SHP77 (cell line): Measurements from ENCODE around the gene UGT2B7.
"Not testable (repeated sequence)": the region's sequence is repeated elsewhere in the genome, so short reads cannot be mapped to it uniquely, and the experiment has no call there.

Experiments used
- DNase-seq, 2 experiments: peaks; one replicate each; lab custom pipeline; 2025; lab: John Stamatoyannopoulos, UW

The UGT2B7 gene

DNA sequence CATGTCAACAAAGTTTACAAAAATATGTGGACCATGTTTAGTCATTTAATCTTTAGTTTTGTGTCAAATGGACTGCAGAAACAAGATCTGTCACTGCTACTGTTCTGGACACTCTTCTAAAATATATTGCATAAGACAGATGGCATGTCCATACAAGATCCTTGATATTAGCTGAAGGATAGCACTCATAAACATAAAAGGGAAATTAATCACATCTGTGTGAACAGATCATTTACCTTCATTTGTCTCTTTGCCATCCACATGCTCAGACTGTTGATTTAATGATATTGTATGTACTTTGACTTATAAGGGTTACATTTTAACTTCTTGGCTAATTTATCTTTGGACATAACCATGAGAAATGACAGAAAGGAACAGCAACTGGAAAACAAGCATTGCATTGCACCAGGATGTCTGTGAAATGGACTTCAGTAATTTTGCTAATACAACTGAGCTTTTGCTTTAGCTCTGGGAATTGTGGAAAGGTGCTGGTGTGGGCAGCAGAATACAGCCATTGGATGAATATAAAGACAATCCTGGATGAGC, at the start of gene UGT2B7:
TSS of gene UGT2B7 (plus strand) at position 364 of the 546 bp plus-strand sequence. CDS start at position 411, 47 bp downstream.
- DNase-seq, result no peak

DNA sequence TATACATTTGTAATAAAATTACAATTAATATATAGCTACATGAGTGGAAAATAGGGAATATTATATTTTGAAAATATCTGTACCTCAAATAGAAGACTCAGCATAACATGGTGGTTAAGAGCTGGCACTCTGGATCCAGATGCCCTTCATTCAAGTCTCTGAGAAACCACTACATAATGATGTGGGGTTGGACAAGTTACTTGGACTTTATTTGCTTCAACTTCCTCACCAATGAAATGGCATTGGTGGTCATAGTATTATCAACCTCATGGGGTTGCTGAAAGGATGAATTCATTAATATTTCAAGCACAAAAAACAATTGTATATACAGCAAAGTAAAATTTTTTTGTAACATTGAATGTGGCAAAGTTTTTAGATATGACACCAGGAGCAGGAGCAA, 46.4 kb upstream of the UGT2B7 start:
- no peak for DNase-seq

DNA sequence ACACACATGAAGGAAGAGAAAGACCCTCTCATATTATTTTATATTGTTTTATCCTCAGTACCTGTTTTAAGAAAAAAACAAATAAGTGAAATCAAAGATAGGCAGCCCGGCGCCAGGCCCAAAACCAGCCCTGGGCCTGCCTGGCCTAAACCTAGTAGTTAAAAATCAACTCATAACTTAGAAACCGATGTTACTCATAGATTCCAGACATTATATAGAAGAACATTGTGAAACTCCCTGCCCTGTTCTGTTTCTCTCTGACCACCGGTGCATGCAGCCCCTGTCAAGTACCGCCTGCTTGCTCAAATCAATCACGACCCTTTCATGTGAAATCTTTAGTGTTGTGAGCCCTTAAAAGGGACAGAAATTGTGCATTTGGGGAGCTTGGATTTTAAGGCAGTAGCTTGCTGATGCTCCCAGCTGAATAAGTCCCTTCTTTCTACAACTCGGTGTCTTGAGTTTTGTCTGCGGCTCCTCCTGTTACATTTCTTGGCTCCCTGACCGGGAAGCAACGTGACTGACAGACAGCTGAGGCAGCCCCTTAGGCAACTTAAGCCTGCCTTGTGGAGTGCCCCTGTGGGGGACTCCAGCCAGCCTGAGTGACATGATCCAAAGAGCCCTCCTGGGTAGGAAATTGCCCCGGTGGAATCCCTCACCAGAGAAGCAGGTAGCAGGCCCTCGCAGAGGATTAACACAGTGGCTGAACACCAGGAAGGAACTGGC, 45.3 kb upstream of the UGT2B7 start:
- DNase-seq, result not testable (repeated sequence)

DNA sequence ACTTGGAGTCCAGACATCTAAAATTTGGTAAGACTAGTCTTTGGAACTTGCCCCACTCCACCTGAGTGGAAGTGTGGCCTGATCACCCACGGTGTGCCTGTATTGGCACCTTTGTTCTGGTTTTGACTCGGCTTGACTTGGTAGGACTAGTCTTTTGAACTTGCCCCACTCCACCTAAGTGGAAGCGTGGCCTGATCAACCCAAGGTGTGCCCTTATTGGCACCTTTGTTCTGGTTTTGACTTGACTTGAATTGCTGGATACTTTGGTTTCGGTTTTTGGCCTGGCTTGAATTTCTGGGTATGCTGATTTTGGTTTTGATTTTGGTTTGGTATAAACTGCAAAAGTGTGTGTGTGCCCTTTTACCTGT, 44.7 kb upstream of the UGT2B7 start:
- no peak for DNase-seq

DNA sequence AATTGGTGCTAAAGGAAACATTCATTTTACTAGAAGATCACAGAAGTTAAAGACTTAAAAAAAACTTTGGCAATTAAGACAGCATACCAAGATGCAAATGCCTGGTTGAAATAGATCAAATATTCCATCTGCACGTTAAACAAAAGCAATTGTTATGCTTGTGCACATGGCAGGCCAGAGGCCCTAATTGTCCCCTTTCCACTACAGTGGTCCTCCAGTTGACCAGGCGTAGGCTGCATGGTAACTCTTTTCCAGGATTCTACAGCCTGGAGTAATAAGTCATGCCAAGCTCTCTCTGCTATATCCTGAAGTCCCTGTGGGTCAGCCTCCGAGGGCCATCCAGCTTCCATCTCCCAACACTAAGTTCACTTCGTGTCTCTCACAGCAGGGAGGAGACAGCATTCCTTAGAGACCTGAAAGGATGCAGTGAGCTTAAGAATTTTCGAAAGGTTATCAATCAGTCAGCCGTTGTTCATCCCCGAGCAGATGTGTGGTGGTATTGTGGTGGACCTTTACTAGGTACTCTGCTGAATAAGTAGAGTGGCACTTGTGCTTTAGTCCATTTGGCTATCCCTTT, 42.9 kb upstream of the UGT2B7 start:
- DNase-seq, result not testable (repeated sequence)

DNA sequence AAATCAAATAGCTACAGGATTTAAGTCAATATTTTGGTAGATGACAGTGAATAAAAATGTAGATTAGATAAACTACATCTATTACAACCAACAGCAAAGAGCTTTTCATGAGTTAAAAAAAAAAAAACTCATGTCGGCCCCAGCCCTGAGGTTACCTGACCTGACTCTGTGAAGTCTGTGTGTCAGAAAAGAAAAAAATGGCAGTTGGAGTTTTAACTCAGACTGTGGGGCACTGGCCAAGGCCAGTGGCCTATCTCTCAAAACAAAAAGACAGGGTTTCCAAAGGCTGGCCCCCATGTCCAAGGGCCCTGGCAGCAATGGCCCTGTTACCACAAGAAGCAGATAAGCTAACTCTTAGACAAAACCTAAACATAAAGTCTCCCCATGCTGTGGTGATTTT, 42.2 kb upstream of the UGT2B7 start:
- DNase-seq, result not testable (repeated sequence)

DNA sequence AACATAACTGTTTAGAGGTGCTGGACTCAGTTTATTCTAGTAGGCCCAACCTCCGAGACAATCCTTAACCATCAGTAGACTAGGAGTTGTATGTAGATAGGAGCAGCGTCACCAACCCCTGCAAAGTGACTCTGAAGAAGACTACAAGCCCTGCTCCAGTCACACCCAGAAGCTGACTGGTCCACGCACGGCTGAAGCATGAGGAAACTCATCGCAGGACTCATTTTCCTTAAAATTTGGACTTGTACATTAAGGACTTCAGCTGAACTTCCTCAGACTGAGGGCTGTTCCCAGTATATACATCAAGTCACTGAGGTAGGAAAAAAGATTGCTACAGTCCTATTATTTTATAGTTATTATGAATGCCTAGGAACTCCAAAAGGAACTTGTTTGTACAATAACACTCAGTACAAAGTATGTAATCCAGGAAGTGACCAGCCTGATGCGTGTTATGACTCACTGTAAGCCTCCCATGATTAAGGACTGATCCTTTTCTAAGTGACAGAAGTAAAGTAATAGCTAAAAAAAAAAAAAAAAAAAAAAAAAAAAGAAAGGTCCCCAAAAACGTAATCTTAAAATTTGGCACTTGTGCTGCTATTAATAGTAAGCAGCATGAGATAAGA, 41.6 kb upstream of the UGT2B7 start:
- DNase-seq, result no peak

DNA sequence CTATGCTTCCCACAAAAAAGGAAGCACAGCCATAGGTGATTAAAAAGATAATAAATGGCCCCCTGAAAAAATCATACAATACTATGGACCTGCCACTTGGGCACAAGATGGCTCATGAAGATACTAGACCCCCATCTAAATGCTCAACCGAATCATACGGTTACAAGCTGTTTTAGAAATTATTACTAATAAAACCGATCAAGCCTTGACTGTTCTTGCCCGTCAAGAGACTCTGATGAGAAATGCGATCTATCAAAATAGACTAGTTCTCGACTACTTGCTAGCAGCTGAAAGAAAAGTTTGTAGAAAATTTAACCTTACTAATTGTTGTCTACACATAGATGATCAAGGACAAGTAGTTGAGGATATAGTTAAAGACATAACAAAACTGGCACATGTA, 40.1 kb upstream of the UGT2B7 start:
- no peak for DNase-seq

DNA sequence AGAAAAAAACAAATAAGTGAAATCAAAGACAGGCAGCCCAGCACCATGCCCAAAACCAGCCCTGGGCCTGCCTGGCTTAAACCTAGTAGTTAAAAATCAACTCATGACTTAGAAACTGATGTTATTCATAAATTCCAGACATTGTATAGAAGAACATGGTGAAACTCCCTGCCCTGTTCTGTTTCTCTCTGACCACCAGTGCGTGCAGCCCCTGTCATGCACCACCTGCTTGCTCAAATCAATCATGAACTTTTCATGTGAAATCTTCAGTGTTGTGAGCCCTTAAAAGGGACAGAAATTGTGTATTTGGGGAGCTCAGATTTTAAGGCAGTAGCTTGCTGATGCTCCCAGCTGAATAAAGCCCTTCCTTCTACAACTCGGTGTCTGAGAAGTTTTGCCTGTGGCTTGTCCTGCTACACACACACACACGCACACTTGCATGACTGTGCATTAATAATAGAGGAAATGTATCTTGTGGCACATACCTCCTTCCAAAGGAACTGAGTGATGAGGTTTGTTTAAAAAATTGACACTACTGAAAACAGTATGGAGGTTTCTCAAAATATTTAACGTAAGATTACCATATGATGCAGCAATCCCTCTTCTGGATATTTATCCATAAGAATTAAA, 39.2 kb upstream of the UGT2B7 start:
- no peak for DNase-seq

DNA sequence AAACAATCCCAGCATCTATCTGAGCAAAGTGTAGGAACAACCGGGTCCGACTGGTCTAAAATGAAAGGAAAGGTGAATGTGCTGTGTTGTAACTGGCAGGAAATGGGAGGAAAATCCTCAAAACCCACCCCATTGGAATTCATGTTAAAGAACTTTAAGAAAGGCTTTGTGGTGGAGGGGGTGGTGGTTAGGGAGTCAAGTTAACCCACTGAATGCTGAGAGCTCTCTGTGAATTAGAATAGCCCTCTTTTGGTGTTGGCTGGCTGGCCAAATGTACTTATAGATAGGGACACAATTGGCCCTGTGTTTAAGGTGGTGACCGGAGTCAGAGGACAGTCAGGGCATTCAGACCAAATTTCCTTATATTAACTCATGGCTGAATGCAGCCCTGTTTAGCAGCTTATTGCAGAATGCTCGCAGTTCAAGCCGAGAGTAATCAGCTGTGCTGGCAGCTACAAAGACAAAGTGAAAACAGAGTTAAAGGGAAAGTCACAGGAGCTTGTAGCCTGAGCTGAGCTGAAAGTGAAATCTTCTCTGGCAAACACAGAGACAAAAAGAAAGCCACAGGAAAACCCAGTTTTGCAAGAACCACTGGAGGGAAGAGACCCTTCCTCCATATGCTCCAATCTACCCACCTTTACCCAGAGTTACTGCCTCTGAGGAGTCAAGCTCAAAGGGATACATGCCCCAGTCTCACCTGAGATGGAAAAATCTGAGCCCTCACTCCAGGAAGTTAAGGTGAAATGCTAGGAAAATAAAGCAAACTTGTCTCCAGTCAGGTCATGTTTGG, 38.5 kb upstream of the UGT2B7 start:
- no peak for DNase-seq

DNA sequence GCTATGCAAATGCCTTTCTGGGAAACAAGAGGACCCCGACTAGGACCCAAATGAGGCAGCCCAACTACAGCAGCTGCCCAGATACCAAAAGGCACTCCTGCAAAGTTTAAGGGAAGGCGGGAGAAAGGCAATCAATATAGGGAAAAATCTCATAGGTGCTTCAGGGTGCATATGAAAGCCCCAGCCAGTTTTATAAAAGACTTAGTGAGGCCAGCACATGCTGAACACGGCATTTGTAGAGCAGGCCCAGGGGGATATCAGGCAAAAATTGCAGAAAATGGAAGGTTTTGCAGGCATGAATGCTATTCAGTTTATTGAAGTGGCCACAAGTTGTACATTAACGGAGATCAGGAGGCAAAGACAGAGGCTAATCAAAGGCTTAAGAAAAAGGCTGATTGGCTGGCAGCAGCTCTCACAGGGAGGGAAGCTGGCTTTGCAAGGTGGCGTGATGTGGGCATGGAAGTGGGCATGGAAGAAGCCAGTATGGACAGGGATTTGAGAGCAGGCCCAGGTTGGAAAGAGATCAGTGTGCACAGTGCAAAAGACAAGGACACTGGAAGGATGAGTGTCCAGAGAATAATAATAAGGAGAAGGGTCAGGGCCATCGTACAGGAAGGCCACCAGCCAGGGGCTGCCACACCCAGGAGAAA, 37.7 kb upstream of the UGT2B7 start:
- no peak for DNase-seq

DNA sequence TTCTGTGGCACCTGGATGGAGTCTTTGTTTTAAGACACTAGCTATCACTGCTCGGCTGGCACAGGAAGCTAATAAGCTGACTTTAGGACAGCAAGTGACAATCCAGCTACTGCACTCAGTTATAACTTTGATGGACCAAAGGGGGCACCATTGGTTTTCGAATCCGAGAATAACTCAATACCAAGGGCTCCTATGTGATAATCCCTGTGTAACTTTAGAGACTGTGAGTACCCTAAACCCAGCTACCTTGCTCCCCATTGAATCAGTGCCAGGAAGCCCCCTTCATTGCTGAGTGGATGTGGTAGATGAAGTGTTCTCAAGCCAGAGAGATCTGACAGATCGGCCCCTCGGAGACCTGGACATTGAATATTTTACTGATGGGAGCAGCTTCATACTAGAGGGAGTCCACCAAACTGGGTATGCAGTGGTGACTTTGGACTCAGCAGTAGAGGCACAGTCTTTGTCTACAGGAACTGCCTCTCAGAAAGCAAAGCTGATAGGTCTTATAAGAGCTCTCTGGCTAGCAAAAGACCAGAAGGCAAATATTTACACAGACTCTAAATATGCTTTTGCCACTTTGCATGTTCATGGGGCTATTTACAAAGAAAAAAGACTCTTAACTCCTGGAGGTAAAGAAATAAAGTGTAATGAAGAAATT, 35.5 kb upstream of the UGT2B7 start:
- DNase-seq, result no peak

DNA sequence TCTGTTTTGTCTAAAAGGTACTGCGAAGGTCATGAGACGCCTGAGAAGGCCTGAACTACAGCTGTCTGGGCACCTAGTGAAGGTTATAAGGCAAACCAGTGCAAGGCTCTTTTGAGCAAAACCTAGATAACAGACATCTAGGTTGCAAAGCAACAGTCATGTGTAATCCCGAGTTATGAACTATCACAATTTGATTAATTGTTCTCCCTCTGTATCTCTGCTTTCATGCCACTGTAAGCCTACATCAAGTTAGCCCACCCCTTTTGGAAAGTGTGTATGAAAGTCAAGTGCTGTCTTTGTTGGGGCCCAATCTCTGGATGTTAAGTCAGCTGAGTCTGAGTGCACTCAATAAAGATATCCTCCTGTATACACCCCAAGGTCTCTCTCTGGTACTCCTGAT, 31.9 kb upstream of the UGT2B7 start:
- no peak for DNase-seq

DNA sequence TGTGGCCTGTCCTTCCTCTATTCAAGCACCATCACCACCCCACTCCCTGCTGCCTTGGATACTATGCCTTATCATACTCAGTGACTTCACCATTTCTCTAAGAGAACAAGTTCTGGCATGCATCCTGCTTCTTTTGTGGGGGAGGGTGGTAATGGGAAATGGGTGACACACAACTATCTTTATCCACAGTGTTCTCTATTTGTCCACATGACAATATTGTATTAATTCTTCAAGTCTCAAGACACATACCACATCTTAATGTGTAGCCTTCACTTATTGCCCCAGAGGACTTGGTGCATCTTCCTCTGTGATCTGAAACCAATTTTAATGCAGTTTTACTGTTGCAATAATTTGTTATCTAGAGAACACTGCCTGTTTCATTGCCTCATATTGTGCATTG, 29.3 kb upstream of the UGT2B7 start:
- no peak for DNase-seq

DNA sequence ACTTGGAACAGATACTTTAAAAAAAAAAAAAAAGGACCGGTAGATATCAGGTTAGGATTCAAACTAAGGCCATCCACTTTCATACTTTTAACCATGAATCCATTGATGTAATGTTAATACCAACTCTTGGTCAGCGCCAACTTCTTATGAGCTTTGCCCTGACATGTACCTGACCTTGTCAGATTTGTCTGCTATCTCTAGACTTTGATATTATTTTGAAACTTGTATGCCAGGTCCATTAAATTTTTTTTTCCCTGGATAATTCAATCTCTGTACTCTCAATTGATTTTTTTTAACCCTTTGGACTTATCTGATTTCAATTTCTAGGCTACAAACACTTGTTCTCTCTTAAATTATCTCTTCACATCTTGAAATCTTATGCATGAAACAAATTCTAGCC, 27.2 kb upstream of the UGT2B7 start:
- no peak for DNase-seq

DNA sequence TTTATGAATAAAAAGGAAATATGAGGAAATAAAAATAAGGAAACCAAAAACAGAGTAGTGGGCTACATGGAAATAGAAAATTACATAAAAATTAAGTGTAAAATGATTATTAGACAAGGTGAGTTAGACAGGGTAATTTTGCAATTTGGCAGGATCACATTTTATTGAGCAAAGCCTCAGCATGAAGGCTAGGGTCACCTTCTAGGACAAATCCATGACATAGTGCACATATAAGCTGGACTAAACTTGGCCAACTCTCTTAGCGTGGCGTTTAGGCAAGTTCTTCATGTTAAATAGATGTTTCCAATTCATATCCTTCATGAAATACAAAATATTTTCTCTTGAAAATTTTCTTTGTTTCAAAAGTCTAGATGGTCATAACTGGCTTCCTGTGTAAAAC, 25.7 kb upstream of the UGT2B7 start:
- DNase-seq, result no peak

DNA sequence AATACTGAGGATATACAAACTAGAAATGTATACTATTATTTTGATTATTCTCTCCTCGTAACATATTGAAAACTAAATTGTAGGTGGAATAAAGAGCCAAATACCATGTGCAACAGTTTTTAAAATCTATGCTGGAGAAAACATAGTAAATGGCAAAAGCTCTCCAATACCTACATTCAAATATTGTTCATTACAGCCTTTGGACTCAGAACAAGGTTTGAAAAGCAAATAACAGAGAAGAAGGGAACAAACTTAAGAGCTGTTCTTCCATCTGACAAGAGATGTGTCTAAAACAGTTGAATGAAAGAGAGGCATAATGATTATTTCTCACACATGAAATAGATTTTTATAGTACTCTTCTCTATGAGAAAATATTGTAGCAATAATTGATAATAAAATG, 25.0 kb upstream of the UGT2B7 start:
- DNase-seq, result no peak

DNA sequence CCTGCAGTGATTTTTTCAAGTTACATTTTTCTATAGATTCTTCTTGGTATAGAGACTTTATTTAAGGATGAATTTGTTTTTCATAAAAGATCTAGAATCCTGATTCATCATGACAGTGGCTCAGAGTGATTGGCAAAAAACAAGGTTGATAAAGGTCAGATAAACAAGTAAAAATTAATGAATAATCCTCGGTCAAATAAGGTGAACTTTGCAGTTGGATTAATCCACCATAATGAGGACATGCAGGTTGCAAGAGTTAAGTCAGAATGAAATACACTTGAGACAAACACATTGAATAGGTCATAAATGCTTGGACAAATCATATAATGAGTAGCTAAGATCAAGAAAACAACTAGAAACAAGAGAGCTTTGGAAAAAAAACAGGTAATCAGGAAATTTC, 22.9 kb upstream of the UGT2B7 start:
- no peak for DNase-seq

DNA sequence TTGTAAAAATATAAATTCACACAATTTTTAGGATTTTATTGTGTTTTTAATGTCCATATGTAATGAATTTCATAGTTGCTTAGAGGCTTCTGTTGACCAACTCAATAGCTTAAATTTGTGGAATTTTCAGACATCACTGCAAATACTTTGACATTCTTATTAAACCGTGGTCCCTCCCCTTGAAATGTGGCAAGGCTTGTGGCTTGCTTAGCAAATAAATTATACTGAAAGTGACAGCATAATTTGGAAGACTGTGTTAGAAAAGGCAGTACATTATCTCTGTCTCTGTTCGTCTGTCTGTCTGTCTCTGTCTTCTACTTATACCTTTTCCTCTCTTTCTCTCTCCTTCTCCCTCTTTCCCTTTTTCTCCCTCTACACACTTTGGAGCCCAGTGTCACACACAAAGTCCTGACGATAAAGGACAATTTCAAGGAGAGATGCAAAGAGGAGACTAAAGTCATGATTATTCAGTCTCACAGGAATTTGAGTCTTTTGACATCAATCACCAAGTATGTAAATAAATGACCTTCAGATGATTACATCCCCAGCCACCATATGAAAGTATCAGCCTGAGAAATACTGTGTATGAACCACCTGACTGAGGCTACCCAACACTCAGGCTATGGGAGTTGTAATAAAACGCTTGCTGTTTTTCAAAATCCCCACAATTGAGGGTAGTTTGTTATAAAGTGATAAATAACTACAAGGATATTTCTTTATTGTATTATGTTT, 21.0 kb upstream of the UGT2B7 start:
- DNase-seq, result no peak

DNA sequence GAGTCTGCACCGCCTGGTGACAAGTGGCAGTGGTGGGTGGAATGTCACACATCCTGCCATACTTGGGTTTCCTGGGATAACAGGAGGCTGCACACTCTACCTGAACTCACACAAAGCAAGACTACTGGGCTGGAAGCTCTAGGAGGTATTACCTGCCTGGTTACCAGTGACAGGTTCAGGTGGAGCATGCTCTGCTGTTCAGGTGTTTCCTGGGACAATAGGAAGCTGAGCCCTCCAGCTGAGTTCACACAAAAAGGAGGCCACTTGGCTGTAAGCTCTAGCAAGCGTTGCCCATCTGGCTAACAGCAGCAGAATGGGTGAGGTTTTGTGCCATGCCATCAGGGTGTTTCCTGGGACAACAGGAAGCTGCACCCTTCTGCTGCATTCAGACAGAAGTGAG, 17.4 kb upstream of the UGT2B7 start:
- no peak for DNase-seq
